ENCODE measurements around the gene MTERF4.

MTERF4 gene

DNA sequence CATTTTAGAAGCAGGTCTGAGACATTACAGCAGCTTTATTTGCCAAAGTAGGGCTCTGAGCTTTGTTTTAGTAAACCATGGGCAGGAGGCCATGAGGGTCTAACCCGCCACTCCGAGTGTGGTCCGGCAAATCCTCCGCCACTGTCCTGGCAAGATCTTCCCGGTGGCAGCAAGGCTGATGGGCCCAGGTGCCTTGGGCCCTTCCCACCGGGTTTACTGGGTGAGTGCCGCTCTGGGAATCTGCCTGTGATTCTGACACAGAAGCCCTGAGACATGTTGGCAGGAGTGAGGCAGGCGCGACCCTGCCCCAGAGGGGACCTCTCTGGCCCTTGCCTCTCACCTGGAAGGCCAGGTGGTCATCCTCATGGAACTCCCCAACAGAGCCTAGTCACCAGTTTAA is 29.9 kb downstream of the MTERF4 start:
- H3K27ac ChIP-seq = no peak overlapping the region
- DNase-seq (ENCODE audit: low spot score) = no peak
- TF ChIP-seq, protein P1, sequence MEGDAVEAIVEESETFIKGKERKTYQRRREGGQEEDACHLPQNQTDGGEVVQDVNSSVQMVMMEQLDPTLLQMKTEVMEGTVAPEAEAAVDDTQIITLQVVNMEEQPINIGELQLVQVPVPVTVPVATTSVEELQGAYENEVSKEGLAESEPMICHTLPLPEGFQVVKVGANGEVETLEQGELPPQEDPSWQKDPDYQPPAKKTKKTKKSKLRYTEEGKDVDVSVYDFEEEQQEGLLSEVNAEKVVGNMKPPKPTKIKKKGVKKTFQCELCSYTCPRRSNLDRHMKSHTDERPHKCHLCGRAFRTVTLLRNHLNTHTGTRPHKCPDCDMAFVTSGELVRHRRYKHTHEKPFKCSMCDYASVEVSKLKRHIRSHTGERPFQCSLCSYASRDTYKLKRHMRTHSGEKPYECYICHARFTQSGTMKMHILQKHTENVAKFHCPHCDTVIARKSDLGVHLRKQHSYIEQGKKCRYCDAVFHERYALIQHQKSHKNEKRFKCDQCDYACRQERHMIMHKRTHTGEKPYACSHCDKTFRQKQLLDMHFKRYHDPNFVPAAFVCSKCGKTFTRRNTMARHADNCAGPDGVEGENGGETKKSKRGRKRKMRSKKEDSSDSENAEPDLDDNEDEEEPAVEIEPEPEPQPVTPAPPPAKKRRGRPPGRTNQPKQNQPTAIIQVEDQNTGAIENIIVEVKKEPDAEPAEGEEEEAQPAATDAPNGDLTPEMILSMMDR (conservative IDR thresholded peaks at IDR 0.05; ENCODE audit: low read depth) = no peak
- POLR2A ChIA-PET (ENCODE audit: low non-redundant PET) = interaction anchor here (0.5 kb wide), 1 partner anchor 32 kb away, joined by 3 read pairs; no protein-coding TSS in a partner anchor
- CTCF ChIA-PET = interaction anchor here (0.6 kb wide), 1 partner anchor 154 kb away, joined by 3 read pairs; no protein-coding TSS in a partner anchor

DNA sequence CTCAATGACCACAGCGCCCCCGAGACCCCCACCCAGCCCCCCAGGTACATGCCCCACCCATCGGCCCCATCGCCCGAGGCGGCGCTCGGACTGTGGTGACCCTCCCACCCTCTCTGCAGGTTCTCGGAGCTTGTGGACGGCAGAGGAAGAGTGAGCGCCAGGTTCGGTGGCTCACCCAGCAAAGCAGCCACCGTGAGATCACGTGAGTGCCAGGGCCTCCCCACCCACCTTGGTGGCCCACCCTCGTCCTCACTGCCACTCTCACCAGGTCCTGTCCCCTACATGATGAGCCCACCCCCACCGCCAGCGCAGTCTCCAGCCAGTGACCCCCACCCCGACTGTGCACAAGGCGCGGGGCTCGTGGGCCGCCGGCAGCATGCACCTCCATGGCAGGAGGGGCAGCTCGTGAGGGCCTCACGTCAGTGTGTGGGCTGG is 30.4 kb downstream of the MTERF4 start:
- TF ChIP-seq, protein P1 (conservative IDR thresholded peaks at IDR 0.05; ENCODE audit: low read depth) = no peak
- POLR2A ChIA-PET (ENCODE audit: low non-redundant PET) = interaction anchor here (0.5 kb wide), 1 partner anchor 33 kb away, joined by 3 read pairs; no protein-coding TSS in a partner anchor

GRCh38 chr2:241070811-241071676 is 31.0 kb downstream of the MTERF4 start:
- TF ChIP-seq, protein P1 (conservative IDR thresholded peaks at IDR 0.05; ENCODE audit: low read depth) = no peak
- ChIA-PET CTCF (no interaction called here), POLR2A (ENCODE audit: low non-redundant PET) (interaction anchor here (0.5 kb wide), 1 partner anchor 33 kb away, joined by 3 read pairs; no protein-coding TSS in a partner anchor)
- DNase-seq (ENCODE audit: low spot score) = no peak
- H3K27ac ChIP-seq = no peak overlapping the region

More for the DNA sequence above, 30.4 kb downstream of the MTERF4 start:
- DNase-seq (ENCODE audit: low spot score) = no peak
- CTCF ChIA-PET = no interaction called here
- no peak overlapping the region for H3K27ac ChIP-seq

DNA sequence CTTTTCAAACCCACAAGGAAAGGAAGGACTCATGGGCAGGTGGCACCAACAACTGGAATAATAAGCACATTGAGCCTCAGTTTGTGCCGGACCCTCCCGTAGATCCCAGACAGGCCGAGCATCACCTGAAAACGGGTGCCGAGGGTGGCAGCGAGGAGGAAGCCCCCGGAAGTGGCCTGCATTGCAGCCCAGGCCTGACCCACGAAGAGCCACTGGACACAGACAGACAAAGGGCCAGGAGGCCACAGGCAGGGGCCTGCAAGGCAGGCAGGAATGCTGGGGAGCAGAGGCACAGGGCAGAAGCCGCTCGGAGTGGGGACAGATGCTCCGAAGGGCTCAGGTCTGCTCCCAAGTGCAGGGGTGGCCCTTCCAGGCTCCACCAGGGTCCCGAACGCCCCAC is 31.7 kb downstream of the MTERF4 start:
- H3K27ac ChIP-seq = no peak overlapping the region
- POLR2A ChIA-PET (ENCODE audit: low non-redundant PET) = no interaction called here
- TF ChIP-seq, protein P1 (conservative IDR thresholded peaks at IDR 0.05; ENCODE audit: low read depth) = no peak
- CTCF ChIA-PET = interaction anchor here (0.7 kb wide), 1 partner anchor 151 kb away, joined by 4 read pairs; no protein-coding TSS in a partner anchor
- DNase-seq (ENCODE audit: low spot score) = no peak

DNA sequence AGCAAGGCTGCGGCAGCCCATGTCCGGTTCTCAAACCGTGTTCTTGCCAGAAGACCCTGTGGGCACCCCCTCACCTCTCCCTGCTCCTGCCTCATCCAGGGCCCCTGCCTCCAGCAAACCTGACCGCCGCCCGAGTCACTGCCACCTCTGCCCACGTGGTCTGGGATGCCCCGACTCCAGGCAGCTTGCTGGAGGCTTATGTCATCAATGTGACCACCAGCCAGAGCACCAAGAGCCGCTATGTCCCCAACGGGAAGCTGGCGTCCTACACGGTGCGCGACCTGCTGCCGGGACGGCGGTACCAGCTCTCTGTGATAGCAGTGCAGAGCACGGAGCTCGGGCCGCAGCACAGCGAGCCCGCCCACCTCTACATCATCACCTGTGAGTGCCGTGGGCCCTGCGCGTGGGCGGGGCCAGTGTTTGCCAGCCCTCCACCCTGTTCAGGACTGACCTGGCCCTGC is 32.2 kb downstream of the MTERF4 start:
- TF ChIP-seq, protein P1 (conservative IDR thresholded peaks at IDR 0.05; ENCODE audit: low read depth) = no peak
- CTCF ChIA-PET = interaction anchor here (0.7 kb wide), 1 partner anchor 150 kb away, joined by 4 read pairs; no protein-coding TSS in a partner anchor
- no peak for DNase-seq (ENCODE audit: low spot score)
- POLR2A ChIA-PET (ENCODE audit: low non-redundant PET) = no interaction called here
- H3K27ac ChIP-seq = no peak overlapping the region

- no peak overlapping the region for H3K27ac ChIP-seq
- TF ChIP-seq, protein P1 (conservative IDR thresholded peaks at IDR 0.05; ENCODE audit: low read depth) = no peak
- DNase-seq (ENCODE audit: low spot score) = no peak
- ChIA-PET CTCF (interaction anchor here (0.6 to 0.8 kb wide), 2 partner anchors 10 to 218 kb away, joined by 3 to 5 read pairs; no protein-coding TSS in a partner anchor), POLR2A (ENCODE audit: low non-redundant PET) (no interaction called here)
Observed at GRCh38 chr2:241068942-241069810, 32.9 kb downstream of the MTERF4 start.

All from RWPE1 (cell line).